Endothelial cell of umbilical vein (primary cell): ENCODE measurements around the gene KCTD16. TPM values are rescaled to one million over a fixed set of nuclear protein-coding genes. Genes with fewer than 3 reads are reported as not detected.

ENCODE experiments used
- BruUV-seq: library from RNA; stranded (reverse); fragments of 400-500 nt; replicated peaks from 2 replicates; lab custom pipeline; 2021; lab: Mats Ljungman, UMichigan
- CTCF ChIA-PET: fragments of 300-600, 350-600 bp; sonication (Branson Sonifier 250); formaldehyde crosslinking; loops from one replicate; lab custom pipeline; 2021; ENCODE audit warnings: antibody characterized with exemption, inconsistent platforms; lab: Charles Lee
- POLR2A ChIA-PET: fragments of 300-600, 350-600 bp; sonication (Branson Sonifier 250); formaldehyde crosslinking; loops from one replicate; lab custom pipeline; 2021; ENCODE audit warnings: antibody characterized with exemption, inconsistent platforms; lab: Charles Lee
- DNase-seq: peaks from one replicate; pipeline ENCODE4 v3.0.0-alpha.2; 2011; ENCODE audit warnings: low read depth, low spot score
- FAIRE-seq: peaks from 2 replicates; lab custom pipeline; 2011; peaks lifted over from hg19 to GRCh38; lab: Jason Lieb, UNC
- H2AFZ ChIP-seq: 2 replicates; pipeline ENCODE4 v1.6.0; 2012; ENCODE audit warnings: low read depth, low read length, control low read depth, inconsistent platforms
- H3K27ac ChIP-seq: 2 replicates; pipeline ENCODE4 v1.5.1; 2011; ENCODE audit warnings: low read depth, mild to moderate bottlenecking, control low read depth, low read length, moderate library complexity; ENCODE audit not compliant: insufficient read depth
- H3K27me3 ChIP-seq, 2 experiments: 2 replicates each; pipeline versions ENCODE4 v1.6.0 to v1.6.1; 2011; ENCODE audit warnings: low read length in 2 of 2, mixed read lengths in 1 of 2; ENCODE audit not compliant: control insufficient read depth in 2 of 2, insufficient read depth in 2 of 2
- H3K36me3 ChIP-seq, 2 experiments: 2 replicates in 1 of 2; 3 replicates in 1 of 2; pipeline ENCODE4 v1.5.1; 2011; ENCODE audit warnings: low read length in 2 of 2, mild to moderate bottlenecking in 1 of 2, moderate library complexity in 1 of 2; ENCODE audit not compliant: control insufficient read depth in 2 of 2, insufficient read depth in 2 of 2; ENCODE audit errors: extremely low read depth in 1 of 2
- H3K4me1 ChIP-seq: 3 replicates; pipeline ENCODE4 v1.5.1; 2011; ENCODE audit warnings: mild to moderate bottlenecking, low read length; ENCODE audit not compliant: control insufficient read depth, insufficient read depth; ENCODE audit errors: extremely low read depth
- H3K4me2 ChIP-seq: 2 replicates; pipeline ENCODE4 v1.6.1; 2011; ENCODE audit warnings: low read length, control low read depth, mixed read lengths; ENCODE audit not compliant: insufficient read depth
- H3K4me3 ChIP-seq, 3 experiments: fragments of 200-600 bp in 1 of 3; sonication (generic), shearing (Covaris generic) in 1 of 3; replicated peaks in 1 of 3; 2 replicates each; pipeline ENCODE4 v1.5.1; 2011 to 2016; ENCODE audit warnings: control low read depth in 3 of 3, low read length in 3 of 3, mild to moderate bottlenecking in 2 of 3, inconsistent platforms in 1 of 3, low read depth in 1 of 3, moderate library complexity in 1 of 3; ENCODE audit not compliant: insufficient read depth in 1 of 3
- H3K79me2 ChIP-seq: 2 replicates; pipeline ENCODE4 v1.6.0; 2012; ENCODE audit warnings: low read length, inconsistent platforms; ENCODE audit not compliant: control insufficient read depth, insufficient read depth
- H3K9ac ChIP-seq: replicated peaks from 2 replicates; pipeline ENCODE3; 2011; ENCODE audit warnings: low read length, control low read depth; ENCODE audit not compliant: insufficient read depth; ENCODE audit errors: extremely low read depth
- H3K9me1 ChIP-seq: replicated peaks from 3 replicates; pipeline ENCODE4 v1.6.0; 2011; ENCODE audit warnings: mild to moderate bottlenecking, low read length; ENCODE audit not compliant: control insufficient read depth, insufficient read depth; ENCODE audit errors: extremely low read depth
- H3K9me3 ChIP-seq: replicated peaks from 2 replicates; pipeline ENCODE4 v1.5.1; 2012; ENCODE audit warnings: low read length, inconsistent platforms; ENCODE audit not compliant: control insufficient read depth, insufficient read depth
- H4K20me1 ChIP-seq: replicated peaks from 2 replicates; pipeline ENCODE3; 2011; ENCODE audit warnings: mild to moderate bottlenecking, low read length; ENCODE audit not compliant: control insufficient read depth, insufficient read depth; ENCODE audit errors: extremely low read depth
- CTCF ChIP-seq, 2 donors: IDR thresholded peaks; 1 replicate in 1 of 2; 2 replicates in 1 of 2; pipeline ENCODE4 v1.5.1; 2011; ENCODE audit warnings: low read length in 2 of 2, mild to moderate bottlenecking in 2 of 2, moderate library complexity in 2 of 2, control low read depth in 1 of 2, inconsistent platforms in 1 of 2, low read depth in 1 of 2; ENCODE audit not compliant: insufficient read depth in 1 of 2; ENCODE audit errors: extremely low read depth in 1 of 2
- EZH2 ChIP-seq: IDR thresholded peaks from 2 replicates; pipeline ENCODE4 v1.6.1; 2012; ENCODE audit warnings: borderline replicate concordance, low read depth, mild to moderate bottlenecking, moderate library complexity, low read length, inconsistent platforms; ENCODE audit not compliant: severe bottlenecking
- FOS ChIP-seq: IDR thresholded peaks from 2 replicates; pipeline ENCODE4 v1.6.1; 2011; ENCODE audit warnings: mild to moderate bottlenecking, low read length, moderate library complexity, borderline replicate concordance; ENCODE audit not compliant: insufficient read depth
- GATA2 ChIP-seq: IDR thresholded peaks from 2 replicates; pipeline ENCODE4 v1.7.0; 2011; ENCODE audit warnings: low read depth, mild to moderate bottlenecking, moderate library complexity, mixed read lengths, low read length; ENCODE audit not compliant: insufficient read length, insufficient read depth
- JUN ChIP-seq: IDR thresholded peaks from 2 replicates; pipeline ENCODE4 v1.6.1; 2011; ENCODE audit warnings: borderline replicate concordance, low read depth; ENCODE audit not compliant: insufficient read length, insufficient read depth
- MAX ChIP-seq: IDR thresholded peaks from 2 replicates; pipeline ENCODE4 v1.6.1; 2011; ENCODE audit not compliant: insufficient read depth, insufficient read length
- MYC ChIP-seq: IDR thresholded peaks from one replicate; pipeline ENCODE4 v1.6.1; 2011; ENCODE audit warnings: mild to moderate bottlenecking, low read depth, low read length
- POLR2A ChIP-seq: IDR thresholded peaks from 2 replicates; pipeline ENCODE4 v1.6.1; 2012; ENCODE audit warnings: low read depth, mild to moderate bottlenecking, control low read depth, low read length
- POLR2AphosphoS5 ChIP-seq: IDR thresholded peaks from 2 replicates; pipeline ENCODE4 v1.6.1; 2012; ENCODE audit warnings: low read depth, mild to moderate bottlenecking, control low read depth, low read length, moderate library complexity; ENCODE audit not compliant: insufficient read depth
- dilution Hi-C: fragments of 300-500 bp; cut with MboI; formaldehyde crosslinking; loops from one replicate; pipeline ENCODE4 v1.15.0; 2019; ENCODE audit warnings: low sequenced_read_pairs; ENCODE audit not compliant: extremely low pct_ligation_motif_present
- intact Hi-C: fragments of 100-400 bp; cut with micrococcal nuclease; formaldehyde crosslinking; loops from one replicate; pipeline ENCODE4 v1.10.0; 2022
- polyA plus RNA-seq, 4 experiments: library from polyadenylated mRNA; depleted of rRNA in 3 of 4; stranded (reverse) in 3 of 4; unstranded in 1 of 4; fragments of >200 nt; gene quantifications; 2 replicates each; pipeline versions ENCODE4 v1.2.1 to v1.2.3, GENCODE V29; 2011 to 2012; ENCODE audit warnings: missing spikeins in 1 of 4
- total RNA-seq: library from RNA; stranded (reverse); gene quantifications from 2 replicates; pipeline ENCODE4 v1.2.3, GENCODE V29; 2021

KCTD16 gene
- total and polyA plus RNA-seq, 2 donors (not counting 3 experiments of a cell fraction or from before 2014, with no cell fraction given), result 0.21 to 0.49 TPM

- no peaks in the 10 kb centered on the region for H4K20me1 ChIP-seq
- no peaks in the 10 kb centered on the region for H3K9me1 ChIP-seq
- no peak overlapping the region for H3K27ac ChIP-seq
- POLR2A ChIA-PET, result no interaction called here
- DNase-seq (no peak), FAIRE-seq (no peak)
- H2AFZ ChIP-seq, result no peak overlapping the region
- dilution Hi-C loops (no loop called here), intact Hi-C loops (no loop called here)
- no TSS peak for BruUV-seq
- no peak overlapping the region for H3K4me2 ChIP-seq
- no peak overlapping the region for H3K9ac ChIP-seq
- H3K4me3 ChIP-seq, result no peak overlapping the region
- no peaks in the 10 kb centered on the region for H3K36me3 ChIP-seq
- TF ChIP-seq JUN (no peak), MAX (no peak), POLR2A (no peak), EZH2 (no peak), MYC (no peak), POLR2AphosphoS5 (no peak), GATA2 (no peak), FOS (no peak), CTCF (IDR thresholded peaks at IDR 0.05; ENCODE audit: extremely low read depth in 1 of 2, insufficient read depth in 1 of 2, low read depth in 1 of 2, low read length in 2 of 2) (no peak)
- H3K79me2 ChIP-seq, result no peaks in the 10 kb centered on the region
- no peaks in the 10 kb centered on the region for H3K27me3 ChIP-seq
- no peaks in the 10 kb centered on the region for H3K4me1 ChIP-seq
- H3K9me3 ChIP-seq, result no peaks in the 10 kb centered on the region
- CTCF ChIA-PET, result no interaction called here
These were observed 232.4 kb downstream of the KCTD16 start for GRCh38 chr5:144403058-144403457.
